ENCODE results near the gene ATP8B1.

DNA sequence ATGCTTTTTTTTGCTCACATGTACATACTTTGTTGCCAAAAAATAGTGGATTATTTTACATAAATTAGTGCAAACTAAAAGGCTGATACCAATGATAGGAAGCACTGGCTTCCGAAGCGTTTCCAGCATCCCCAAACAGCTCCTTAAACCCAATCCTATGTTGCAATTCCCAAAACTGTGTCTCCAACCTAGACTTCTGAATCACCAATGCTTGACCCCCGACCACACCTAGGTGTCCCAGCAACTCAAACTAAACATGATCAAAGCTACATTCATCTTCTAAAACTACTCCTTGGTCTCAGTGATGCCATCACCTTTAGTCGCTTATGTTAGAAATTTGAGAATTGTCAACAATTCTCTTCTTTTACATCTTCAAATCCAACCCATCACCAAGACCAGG lies 13.4 kb downstream of the ATP8B1 start:
- TF ChIP-seq, protein P1, sequence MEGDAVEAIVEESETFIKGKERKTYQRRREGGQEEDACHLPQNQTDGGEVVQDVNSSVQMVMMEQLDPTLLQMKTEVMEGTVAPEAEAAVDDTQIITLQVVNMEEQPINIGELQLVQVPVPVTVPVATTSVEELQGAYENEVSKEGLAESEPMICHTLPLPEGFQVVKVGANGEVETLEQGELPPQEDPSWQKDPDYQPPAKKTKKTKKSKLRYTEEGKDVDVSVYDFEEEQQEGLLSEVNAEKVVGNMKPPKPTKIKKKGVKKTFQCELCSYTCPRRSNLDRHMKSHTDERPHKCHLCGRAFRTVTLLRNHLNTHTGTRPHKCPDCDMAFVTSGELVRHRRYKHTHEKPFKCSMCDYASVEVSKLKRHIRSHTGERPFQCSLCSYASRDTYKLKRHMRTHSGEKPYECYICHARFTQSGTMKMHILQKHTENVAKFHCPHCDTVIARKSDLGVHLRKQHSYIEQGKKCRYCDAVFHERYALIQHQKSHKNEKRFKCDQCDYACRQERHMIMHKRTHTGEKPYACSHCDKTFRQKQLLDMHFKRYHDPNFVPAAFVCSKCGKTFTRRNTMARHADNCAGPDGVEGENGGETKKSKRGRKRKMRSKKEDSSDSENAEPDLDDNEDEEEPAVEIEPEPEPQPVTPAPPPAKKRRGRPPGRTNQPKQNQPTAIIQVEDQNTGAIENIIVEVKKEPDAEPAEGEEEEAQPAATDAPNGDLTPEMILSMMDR (conservative IDR thresholded peaks at IDR 0.05 in 1 of 2, IDR thresholded peaks at IDR 0.05 in 1 of 2; ENCODE audit: low read depth in 1 of 2, low read length in 2 of 2), result no peak
- TF ChIP-seq EZH2 (IDR thresholded peaks at IDR 0.05; ENCODE audit: low read length, missing control alignments), result no peak

Data from fibroblast of lung (primary cell).